ENCODE measurements around the gene CARD11.
A peak's percentile ranks its signal among the peaks of the same experiment; 100 is the strongest.

CARD11 gene

DNA sequence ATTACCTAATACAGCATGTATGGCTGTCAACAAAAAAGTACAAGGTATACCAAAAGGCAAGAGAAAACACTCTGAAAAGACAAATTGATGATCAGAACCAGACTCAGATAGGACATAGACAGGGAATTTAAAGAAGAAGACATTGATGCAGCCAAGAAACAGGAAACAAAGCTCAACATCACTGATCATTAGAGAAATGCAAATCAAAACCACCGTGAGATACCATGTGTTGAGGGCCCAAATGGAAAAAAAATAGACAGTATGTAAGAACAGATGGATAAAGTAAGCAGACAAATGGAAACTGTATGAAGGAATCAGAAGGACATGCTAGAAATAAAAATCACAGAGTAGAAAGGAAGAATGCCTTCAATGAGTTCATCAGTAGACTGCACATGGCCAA lies 23.3 kb downstream of the CARD11 start:
- DNase-seq (ENCODE audit: low spot score) = no peak

DNA sequence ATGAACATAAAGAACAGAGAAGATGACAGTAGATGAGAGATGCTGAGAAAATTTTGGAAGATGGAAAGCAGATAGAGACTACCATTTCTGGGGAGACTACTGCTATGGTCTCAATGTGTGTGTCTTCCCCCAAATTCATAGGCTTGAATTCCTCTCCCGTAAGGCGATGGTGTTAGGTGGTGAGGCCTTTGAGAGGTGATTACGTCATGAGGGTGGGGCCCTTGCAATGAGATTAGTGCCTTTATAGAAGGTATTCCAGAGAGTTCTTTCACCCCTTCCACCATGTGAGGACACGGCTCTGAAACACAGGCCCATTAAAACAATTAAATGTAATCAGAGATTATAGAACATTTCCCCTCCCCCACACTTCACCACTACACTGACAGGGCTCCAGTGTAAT lies 23.9 kb downstream of the CARD11 start:
- no peak for DNase-seq (ENCODE audit: low spot score)

DNA sequence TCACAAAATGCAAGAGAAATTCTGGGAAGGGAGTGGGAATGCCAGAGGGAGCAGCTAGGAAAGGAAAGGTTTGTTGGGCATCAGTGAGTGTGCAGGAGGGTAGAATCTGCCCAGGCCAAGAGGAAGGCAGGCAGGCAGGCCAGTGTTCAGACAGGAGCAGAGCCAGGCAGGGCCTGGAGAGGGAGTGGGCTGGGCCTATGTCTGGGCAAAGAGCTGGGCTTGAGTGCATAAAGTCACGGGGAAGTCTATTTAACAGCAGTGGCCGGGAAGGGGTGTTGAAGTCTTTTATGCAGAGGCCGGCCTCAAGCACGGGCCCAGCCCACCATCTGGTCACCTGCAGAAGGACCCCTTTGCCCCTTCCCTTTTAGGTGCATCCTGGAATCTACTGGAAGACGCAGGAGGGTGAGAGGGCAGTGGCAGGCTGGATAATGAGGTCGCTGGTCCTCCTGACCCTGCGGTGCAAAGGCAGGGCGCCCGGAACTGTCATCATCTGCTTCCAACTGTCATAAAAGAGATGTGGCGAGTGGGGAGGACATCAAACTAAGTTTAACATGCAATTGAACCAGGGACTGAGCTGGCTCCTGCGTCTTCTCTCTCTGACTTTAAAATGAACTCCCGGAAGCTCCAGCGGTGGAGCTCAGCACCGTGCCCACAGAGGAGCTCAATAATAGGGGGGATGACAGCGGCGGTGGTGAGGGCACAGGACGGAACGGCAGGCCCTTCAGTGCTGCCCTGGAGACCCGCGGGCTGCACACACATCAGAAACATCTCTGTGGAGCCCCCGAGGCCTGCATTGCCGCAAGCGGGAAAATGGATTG lies 29.5 kb downstream of the CARD11 start:
- no peak for DNase-seq (ENCODE audit: low spot score)

DNA sequence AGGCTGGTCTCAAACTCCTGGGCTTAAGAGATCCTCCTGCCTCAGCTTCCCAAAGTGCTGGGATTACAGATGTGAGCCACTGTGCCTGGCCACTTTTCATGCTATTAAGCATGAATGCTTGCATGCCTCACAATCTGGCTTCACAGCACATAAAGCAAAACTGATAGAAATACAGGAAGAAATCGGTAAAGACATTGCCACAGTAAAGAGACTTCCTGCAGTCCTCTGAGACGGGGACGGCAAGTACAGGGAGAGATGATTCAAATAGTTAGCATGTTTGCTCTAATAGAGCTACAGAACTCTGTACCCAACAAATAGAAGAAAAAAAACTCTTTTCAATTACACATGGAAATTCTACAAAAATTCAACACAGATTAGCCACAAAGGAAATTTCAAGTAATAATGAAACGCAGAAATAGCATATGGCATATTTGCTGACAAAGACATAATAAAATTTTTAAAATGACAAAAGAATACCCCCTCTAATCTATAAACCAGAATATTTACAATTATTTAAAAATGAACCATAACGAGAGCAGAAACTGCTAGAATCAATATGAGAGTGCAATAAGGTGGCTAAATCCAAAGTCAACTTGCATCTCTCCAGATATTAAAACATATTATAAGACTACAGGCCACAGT lies 32.3 kb downstream of the CARD11 start:
- DNase-seq (ENCODE audit: low spot score) = peak; percentile 16

DNA sequence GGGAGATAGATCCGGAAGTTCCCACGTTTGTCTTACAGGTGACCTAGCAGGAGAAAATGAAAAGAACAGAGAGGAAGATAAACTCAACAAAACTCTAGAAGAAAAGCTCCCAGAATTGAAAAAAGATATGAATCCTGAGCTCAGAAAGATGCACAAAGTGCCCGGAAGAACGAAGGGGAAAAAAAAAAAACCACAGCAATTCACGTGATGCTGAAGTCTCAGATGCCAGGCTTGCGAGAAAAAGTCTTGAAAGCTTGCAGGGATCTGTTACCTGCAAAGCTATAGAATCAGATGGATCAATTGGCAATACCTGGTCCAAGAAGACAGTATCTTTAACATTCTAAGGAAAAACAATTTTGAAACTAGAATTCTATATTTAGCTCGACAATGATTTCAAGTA lies 33.5 kb downstream of the CARD11 start:
- DNase-seq (ENCODE audit: low spot score) = no peak

DNA sequence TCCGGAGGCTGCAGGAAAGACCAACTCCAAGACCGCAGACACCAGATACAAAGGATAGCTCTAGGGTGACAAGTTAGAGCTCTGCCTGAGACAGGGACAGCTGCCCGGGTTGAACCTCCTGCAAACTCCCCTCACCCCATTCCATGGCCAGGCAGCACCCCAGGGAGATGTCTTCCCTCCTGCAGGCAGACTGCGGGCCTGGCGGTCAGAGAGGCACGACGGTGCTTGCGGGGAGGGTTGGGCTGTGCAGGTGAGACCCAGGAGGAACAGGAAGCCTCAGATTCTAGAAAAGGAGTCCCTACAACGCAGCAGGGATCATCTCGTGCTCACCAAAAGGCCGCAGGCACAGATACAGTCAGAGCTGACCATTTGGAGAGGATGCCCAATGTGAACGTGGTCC lies 34.6 kb downstream of the CARD11 start:
- DNase-seq (ENCODE audit: low spot score) = no peak

DNA sequence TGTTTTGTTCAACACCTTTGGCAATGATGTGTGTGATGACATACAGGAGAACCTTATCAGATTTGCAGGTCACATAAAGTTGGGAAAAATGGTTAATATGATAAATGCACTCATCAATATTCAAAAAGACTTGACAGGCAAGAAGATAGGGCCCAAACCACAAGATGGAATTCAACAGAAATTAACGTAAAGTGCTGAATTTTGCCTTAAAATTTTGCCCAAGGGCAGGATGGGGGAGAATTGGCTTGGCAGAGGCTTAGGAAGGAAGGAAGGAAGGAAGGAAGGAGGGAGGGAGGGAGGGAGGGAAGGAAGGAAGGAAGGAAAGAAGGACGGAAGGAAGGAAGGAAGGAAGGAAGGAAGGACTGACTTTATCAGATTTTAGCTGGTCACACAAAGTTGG lies 35.3 kb downstream of the CARD11 start:
- no peak for DNase-seq (ENCODE audit: low spot score)

DNA sequence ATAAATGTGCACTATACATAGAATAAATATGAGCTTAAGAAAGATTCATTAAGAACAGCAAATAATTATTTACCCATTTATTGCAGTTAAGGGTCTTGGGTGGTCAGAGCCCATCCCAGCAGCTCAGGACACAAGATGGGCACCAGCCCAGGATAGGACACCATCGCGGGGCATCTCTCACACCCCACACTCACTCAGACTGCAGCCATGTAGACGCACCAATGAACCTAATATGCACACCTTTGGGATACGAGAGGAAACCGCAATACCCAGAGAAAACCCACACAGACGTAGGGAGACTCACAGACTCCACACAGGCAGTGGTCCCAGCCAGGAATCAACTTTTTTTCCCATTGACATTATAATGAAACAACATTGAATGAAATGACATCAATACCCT lies 36.0 kb downstream of the CARD11 start:
- DNase-seq (ENCODE audit: low spot score) = no peak

DNA sequence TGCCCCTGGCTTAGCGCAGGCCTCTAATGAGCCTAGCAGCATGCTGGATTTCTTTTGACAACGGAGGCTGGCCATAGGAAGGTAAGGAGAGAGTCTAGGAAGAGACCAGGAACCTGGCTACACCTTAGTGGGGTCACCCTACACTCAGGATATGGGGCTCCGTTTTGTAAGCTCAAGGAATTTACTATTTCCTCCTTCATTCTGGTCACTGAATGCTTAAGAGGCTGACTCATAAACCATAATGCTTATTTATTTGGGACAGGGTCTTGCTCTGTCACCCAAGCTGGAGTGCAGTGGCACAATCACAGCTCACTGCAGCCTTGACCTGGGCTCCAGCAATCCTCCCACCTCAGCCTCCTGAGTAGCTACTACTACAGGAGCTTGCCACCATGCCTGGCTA lies 38.4 kb downstream of the CARD11 start:
- no peak for DNase-seq (ENCODE audit: low spot score)

DNA sequence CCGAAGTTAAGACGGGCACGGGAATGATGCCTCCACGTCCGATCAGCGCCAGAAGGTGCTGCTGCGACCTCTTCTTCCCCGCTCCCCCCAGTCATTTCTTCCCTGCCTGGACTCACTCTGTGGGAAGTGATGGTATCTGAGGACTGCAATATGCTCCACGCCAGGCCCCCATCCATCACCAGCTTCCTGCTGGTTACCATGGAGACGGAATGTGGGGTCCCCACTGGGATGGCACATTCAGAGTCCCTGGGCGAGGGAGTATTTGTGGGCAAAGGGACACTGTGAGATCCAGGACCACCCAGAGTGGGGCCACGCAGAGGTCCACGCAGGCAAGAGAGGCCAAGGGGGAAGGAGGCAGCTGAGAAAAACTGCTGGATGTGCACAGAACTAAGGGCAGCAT lies 39.7 kb downstream of the CARD11 start:
- DNase-seq (ENCODE audit: low spot score) = no peak

DNA sequence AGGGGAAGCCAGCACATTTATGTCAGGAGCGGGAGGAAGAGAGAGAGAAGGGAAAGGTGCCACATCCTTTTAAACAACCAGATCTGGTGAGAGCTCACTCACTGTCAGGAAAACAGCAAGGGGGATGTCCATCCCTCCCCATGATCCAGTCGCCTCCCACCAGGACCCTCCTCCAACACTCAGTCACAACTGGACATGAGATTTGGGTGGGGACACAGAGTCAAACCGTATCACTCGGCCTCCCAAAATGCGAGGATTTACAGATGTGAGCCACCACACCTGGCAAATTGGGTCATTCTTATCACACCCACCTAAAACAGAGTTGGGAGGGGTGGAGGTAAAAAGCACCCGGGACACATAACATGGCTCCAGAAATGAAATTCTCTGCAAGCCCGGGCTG lies 41.0 kb downstream of the CARD11 start:
- no peak for DNase-seq (ENCODE audit: low spot score)

DNA sequence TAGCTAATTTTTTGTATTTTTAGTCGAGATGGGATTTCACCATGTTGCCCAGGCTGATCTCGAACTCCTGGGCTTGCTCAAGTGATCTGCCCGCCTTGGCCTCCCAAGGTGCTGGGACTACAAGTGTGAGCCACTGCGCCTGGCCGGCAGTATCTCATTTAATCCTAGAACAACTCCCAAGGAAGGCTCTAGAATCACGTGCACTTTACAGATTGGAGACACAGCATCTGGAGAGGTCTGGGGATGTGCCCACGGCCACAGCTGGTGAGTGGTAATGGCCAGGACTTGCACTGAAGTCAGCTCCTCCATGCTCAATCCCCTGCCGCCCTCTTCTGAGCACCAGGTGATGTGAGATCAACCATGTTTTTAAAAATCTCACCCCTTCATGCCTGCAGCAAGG lies 43.1 kb downstream of the CARD11 start:
- no peak for DNase-seq (ENCODE audit: low spot score)

DNA sequence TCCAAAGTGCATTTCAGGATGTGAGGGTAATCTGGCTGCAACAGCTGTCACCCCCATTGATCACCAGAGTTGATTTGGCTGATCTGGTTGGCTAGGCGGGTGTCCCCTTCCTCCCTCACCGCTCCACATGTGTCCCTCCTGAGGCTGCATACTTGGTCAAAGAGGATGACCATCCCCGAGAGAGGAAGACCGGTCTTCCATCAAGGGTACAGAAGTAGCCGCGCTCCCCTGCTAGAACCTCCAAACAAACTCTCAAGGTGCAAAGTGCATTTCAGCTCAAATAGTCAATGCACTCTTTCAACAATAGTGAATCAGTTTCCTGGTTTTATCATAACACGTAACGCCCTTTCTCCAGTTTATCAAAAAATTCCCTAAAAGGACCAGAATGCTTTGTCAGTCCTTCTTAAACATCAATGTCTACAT lies 44.6 kb downstream of the CARD11 start:
- DNase-seq (ENCODE audit: low spot score) = no peak

DNA sequence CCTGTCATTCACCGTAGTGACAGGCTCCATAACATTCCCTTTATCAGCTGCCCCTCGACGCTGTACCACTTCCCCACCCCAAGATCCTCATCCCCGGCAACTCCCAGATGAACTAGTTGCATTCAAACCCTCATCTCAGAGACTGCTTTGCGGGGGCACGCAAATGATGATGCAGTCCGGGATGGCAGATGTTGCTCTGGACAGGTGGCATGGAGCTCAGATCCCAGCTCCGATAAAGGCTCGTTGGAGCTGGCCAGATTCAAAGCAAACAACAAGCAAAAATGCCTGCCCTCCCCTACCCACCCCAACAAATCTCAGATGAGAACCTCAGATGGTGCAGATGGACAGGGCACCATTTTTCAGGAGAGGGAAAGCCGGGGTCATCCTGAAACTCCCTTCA lies 46.7 kb downstream of the CARD11 start:
- DNase-seq (ENCODE audit: low spot score) = no peak

DNA sequence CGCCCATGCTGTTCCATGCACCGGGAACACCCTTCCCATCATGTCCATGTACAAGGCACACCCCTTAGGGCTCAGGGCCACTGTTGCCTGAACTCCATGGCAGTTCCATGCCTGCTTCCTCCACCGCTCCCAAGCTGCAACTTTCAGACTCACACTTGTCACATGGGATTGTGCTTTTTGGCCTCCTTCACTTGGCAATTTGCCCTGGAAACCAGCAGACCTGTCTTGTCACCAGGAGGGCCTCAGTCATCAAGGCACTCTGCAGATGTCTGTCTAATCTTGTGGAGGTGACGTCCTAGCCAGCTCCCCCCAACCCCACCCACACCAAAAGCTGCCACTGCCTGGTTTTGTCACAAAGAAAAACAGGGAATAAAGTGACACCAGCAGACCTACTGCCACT lies 47.5 kb downstream of the CARD11 start:
- no peak for DNase-seq (ENCODE audit: low spot score)

DNA sequence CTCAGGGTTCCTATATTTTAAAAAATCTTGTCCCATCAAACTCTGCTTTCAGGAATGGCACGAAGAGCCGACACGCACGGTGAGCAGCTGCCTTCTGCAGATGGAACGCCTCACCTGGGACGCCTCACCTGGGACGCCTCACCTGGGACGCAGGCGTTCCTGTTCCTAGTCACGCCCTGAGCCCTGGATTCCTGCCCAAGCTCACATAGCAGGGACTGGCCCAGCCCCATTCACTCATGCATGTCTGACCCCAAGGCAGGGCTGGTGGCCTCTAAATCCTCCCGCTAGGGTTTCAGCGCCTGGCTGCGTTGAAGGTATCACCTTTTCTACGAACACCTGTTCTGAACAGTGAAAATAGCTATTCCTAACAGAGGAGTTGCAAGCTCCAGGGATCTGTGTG lies 49.8 kb downstream of the CARD11 start:
- DNase-seq (ENCODE audit: low spot score) = no peak

DNA sequence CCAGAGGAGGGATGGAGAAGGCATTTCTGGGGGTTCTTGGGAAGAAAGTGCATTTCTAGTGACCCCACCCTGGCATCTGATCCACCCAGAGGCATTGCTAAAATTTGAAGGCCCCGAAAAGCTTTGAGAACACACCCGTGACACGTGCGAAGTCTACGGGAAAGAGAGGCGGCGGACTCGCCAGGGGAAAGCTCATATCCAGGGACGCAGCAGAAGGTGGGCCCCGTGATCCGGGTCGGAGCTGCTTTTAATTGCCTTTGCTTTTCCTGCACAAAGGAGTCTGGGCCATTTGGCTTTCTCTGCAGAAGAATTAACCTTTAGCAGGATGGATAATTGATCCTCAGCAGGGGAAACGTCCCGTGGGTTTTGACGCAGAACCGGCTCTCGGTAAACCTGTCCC lies 50.3 kb downstream of the CARD11 start:
- DNase-seq (ENCODE audit: low spot score) = no peak

DNA sequence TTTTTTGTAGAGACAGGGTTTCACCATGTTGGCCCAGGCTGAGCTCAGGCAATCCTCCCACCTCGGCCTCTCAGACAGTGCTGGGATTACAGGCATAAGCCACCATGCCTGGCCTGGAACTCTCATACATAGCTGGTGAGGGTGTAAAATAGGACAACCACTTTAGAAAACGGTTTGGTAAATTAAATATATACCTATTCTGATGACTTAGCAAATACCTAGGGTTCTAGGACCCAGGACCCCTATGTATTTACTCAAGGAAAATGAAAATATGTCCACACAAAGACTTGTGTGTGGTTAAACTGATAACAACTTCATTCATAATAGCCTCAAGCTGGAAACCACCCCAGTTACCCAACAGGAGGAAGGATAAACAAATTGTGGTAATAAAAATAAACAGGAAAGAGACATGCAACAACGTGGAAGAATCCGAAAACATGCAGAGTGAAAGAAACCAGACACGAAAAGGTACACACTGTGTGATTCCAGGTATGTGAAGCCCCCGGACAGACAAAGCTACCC lies 52.7 kb downstream of the CARD11 start:
- DNase-seq (ENCODE audit: low spot score) = no peak

DNA sequence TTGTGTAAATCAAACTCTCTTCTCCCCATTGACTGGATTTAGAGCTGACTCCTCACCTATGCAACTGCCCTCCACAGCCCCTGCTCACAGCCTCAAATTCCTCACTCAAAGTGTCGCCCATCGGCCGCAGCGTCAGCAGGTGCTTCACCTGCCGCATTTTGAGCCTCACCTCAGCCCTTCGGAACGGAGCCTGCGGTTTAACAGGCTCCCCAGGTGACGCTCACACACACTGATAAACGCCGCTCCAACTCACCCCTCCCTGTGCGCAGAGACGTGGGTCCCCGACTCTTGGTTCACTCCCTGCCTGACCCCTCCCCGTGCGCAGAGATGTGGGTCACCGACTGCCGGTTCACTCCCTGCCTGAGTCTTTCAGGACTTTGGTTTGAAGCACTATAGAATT lies 57.1 kb downstream of the CARD11 start:
- no peak for DNase-seq (ENCODE audit: low spot score)

DNA sequence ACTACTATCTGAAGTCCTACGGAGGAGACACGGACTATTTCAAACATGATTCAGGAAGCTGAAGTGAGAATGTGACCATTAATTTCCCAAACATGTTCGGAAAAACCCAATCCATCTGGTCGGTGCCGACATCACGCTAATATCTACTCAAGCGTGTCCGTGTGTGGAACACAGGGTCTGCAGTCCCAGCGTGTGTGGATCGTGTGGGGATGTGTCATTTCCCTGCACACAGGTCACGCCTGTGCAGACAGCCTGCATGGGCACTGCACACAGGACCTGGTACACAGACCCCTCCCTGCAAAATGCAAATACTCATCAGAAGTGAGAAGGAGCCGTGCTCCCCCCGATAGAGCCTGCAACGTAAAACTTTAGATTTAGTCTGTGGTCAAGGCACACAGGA lies 57.8 kb downstream of the CARD11 start:
- DNase-seq (ENCODE audit: low spot score) = no peak

DNA sequence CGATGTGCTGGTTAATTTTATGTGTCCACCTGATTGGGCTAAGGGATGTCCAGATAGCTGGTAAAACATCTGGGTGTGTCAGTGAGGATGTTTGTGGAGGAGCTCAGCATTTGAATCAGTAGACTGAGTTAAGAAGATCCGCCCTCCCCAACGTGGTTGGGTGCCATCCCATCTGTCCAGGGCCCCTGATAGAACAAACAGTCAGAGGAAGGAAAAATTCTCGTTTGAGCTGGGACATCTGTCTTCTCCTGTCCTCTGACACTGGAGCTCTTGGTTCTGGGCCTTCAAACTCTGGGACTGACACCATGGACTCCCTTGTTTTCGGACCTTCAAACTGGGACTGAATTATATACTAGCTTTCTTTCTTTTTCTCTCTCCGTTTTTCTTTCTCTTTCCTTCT lies 59.6 kb downstream of the CARD11 start:
- DNase-seq (ENCODE audit: low spot score) = no peak

DNA sequence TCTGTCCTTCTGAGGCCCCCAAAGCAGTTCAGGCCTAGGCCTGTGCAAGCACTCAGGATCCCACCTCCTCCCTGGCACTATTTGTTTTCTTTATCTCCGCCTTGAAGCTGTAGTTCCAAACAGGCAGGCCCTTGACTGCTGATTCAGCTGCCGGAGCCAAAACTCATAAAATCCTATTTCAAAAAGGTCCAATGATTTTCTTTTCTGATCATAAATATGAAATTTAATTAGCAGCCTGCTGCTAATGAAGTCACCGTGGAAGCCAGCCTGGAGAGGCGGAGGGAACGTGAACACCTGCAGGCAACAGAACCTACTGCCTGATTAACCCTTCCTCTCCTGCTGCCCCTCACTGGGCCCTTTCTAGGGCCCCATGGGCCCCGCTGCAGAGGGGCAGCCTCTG lies 60.1 kb downstream of the CARD11 start:
- no peak for DNase-seq (ENCODE audit: low spot score)

DNA sequence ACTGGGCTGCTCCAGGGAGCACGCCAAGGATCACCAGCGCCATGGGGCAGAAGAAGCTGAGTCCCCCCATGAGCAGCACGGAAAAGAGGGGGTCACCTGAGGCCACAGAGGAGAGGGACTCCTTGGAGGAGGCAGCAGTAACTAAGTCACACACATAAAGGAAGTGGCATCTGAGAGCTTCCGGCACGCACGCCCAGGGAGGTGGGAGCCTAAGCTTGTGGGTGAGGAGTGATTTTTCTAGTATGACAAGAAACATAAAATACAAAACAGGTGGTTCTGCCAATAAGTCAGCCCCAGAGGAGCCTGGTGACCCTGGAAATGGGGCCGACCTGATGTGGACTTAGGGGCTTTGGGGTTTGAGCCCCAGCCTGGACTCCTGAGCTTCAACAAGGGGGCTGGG lies 60.8 kb downstream of the CARD11 start:
- peak; percentile 58 for DNase-seq (ENCODE audit: low spot score)

DNA sequence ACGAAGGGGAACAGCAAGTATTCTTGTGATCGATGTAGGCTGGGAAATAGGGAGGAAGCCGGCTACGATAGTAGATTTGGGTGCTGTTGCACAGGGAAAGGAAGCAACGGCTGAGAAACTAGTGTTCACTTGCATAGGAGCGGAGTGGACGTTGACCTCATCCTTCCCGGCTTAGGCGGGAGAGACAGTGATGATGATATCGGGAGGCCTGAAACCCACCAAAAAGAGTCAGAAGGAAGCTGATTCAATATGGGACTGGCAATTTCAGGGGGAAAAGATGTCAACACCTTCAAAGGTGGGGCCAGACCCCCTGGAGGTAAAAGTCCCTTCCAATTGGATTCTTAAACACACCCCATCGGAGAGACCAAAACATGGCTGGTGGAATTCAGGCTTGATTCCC lies 61.3 kb downstream of the CARD11 start:
- DNase-seq (ENCODE audit: low spot score) = no peak
